ENCODE measurements around the gene NFIB.

NFIB gene

DNA sequence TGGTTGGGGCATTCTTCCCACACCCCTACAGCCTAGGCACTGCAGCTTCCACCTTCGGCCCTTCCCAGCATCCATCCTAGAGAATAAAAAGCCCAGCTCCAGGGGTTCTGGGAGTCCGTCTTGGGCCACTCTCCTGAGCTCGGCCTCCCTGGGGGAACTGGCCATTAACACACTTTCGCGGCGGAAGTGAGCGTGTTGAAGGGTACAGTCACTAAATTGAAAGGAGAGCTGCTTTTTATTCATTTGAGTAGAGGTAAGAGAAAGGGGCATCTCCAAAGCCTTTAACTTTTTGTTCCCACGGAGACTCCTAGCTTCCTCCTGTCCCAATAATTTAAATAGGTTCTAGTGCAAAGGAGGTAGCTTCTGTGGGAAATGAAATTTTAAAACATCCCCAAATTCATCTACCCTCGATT lies 31.0 kb upstream of the NFIB start:
- no peak for FAIRE-seq

DNA sequence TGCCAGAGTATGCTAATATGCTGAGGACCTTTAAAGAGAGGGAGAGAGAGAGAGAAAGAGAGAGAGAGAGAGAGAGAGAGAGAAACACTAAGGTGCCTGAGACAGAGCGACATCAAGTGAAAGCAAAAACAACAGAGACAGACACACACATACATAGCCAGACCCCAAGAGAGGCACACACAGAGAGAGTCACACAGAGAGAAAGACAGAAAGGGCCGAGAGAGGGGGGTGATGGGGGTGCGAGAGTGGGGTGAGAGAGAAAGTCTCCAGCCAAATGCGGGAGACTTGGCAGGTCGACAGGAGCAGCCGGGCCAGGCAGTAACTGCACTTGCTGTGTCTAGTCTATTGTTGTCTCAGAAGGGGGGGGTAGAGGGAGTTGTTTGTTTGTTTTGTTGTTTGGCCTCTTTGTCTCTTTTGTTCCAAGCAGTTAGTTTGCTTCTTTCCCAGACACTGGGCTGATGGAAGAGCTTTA lies 30.1 kb upstream of the NFIB start:
- FAIRE-seq: no peak

DNA sequence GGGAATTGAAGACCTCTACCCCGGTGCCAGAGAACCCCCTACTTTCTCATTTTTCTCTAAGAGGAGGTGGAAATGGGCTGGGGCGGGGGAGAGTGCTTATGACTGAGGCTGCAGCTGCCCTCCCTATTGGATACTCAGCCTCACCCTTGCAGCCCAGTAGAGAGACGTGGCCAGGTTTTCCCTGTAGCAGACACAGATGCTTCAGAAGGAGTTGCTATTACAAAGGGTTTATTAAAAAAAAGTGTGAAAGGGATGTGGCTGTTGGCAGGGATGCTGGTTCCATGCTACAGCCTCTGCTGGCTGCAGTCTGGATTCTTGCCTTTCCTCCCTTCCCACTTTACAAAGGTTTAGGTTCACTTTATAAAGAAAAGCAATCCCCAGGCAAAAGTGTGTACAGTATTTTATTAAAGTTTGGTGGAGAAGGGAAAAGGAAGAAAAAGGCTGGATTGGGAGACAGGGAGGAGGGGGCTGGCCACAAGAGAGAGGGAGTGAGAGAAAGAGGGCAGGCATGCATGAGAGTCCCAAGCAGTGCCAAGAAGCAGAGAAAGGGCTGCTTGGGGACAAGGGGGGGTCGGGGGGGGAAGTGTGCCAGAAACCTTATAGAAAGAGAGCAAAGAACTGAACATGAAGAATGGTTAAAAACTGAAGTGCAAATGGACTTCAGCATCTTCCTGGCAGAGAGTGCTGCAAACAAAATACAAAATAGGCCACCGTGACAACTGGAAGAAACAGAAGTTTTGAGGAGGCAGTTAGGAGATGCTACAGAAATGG lies 29.5 kb upstream of the NFIB start:
- no peak for FAIRE-seq

DNA sequence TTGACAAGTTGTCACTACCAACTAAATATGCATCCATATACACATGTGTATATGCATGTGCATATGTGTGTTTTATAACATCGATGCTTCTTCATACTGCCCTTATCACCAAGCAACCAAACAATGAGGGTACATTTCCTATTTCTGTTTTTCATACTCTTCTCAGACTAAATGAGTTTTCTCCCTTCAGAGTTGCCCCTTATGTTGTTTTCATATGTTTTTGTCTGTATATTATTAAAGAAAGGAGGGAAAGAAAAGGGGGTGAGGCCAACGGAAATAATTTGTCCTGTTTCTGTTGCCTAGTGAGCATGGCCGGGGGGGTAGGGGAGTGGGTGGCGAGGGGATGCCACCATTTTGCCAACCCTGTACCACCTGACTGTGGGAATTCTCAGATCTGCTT lies 28.8 kb upstream of the NFIB start:
- no peak for FAIRE-seq

DNA sequence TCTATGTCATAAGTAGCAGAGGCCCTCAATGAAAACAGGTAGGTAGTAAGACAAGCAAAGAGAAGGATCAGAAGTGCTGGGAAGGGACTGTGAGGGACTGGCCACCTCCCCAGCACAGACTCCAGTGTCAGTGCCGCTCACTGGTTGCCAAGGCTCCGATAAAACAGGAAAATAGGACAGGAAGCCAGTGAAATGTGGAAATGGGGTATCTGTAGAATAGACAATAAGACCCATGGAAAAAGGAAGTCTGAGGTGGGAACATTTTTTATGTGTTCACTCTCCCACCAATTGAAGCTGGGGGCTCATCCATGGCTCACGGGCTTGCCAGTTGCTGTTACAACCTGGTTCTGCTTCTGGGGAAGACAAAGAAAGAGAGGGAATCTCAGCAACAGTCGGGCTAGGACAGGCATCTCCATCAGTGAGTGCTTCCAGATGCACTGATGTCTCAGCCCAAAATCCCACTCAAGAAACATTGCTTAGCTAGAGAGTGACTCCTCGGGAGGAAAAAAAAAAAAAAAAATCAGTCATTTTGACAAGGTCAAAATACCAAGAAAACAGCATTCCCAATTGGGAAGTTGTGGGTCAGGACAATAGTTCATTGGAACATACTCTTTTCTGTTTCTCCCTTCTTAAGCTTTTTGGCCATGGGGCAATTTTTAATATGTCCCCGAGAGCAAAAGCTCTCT lies 27.6 kb upstream of the NFIB start:
- no peak for FAIRE-seq

DNA sequence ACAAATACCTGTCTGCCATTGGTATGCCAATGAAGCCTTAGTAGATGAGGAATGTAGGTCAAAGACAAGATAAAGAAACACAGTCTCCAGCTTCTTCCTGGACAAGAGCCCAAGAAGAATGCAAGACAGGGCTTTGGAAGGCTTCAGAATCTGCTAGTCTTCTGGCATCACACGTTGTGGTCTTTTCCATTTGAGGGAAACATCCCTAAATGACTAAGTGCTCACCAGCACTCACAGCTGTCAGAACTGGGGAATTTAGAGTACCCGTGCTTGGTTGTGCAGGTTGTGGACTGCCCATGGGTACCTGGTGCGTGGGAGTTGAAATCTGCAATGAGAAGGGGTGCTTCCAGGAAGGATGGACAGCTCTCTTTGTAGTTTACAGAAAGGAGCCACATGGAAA lies 27.1 kb upstream of the NFIB start:
- no peak for FAIRE-seq

DNA sequence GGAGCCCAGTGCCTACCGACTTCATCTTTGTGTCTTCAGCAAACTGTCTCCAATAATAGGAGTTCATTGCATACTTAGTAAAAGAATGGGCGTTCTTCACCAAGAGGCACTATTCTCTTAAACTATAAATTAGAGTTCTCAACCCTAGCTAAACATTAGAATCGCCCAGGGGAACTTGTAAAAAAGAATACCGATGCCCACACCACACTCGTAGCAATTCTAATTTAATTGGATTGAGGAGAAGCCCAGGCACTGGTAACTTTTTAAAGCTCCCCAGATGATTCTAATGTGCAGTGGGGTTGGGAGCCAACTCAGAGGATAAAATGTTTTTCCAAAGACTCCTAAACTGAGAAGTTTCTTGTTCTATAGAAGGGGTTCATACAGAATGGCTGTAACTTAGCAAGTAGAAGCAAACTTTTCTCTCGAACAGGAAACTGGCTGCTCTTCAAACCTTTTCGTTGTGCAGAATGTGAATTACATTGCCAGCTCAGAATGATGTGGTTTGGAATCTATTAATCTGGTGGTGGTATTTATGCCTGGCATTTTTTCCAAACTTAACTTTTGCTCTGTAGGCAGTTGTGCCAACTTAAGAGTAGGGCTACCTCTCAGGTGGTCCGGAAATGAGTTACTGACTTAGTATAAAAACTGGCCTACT lies 26.4 kb upstream of the NFIB start:
- no peak for FAIRE-seq

- no peak for FAIRE-seq
These were observed 25.8 kb upstream of the NFIB start for GRCh38 chr9:14339746-14340145.

- no peak for FAIRE-seq
These were observed 23.7 kb upstream of the NFIB start for GRCh38 chr9:14337615-14338014.

DNA sequence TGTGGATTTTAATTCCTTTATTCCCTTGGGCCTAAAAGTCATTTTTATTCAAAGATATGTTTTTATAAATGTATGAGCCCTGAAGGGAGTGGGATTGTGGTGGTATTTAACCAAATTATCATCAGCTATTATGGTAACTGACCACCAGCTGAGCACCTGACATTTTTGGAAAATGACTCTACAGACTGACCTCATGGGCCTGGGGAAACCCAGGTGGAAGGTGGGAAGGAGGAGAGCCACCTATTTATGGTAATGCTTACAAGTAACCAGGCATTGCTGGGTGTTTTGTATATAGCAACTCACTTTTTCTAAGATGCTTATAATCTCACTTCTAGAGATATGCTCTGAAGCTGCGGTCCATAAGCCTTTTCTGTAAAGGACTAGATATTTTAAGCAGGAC lies 22.3 kb upstream of the NFIB start:
- no peak for FAIRE-seq

DNA sequence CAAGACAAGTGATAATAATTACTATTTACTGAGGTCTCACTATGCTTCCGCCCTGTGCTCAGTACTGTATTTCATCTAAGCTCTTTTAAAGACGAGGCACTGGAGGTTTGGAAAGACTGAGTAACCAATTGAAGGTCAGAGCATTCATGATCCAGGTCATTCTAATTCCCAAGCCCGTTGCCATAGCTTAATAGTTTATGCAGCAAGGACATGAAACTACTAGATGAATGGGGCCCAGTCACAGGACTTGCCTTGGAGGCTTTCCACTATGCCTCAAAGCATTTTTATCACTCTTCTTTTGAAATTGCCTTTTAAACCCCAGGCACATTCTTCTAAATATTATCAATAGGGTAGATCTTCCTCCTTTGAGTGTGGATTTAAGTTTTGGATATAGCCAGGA lies 17.2 kb upstream of the NFIB start:
- FAIRE-seq: no peak

DNA sequence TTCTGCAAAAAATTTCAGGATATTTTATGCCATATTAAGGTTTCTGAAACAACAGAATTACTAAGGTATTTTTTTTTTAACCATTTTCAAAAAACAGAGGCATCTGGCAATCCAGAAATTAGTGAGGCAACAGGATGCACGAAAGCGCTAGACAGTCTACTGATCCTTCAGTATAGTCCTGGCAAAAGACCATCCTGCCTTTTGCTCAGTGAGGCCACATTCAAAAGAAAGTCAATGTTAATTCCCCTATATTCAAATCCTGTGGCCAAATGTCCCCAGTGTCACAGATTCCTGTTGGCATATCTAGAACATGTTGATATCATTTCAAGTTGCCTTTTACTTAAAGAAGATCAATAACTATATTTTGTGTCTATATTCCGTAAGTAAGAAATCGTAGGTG lies 13.1 kb upstream of the NFIB start:
- no peak for FAIRE-seq

GRCh38 chr9:14326264-14326826 lies 12.4 kb upstream of the NFIB start:
- FAIRE-seq: no peak

- no peak for FAIRE-seq
These were observed 11.2 kb upstream of the NFIB start for GRCh38 chr9:14325147-14325546.

- peak; percentile 5 for FAIRE-seq
These were observed 10.2 kb upstream of the NFIB start for GRCh38 chr9:14323985-14324650.

GRCh38 chr9:14323083-14323971 lies 9.4 kb upstream of the NFIB start:
- FAIRE-seq: peak; percentile 45

GRCh38 chr9:14322211-14323082 lies 8.5 kb upstream of the NFIB start:
- FAIRE-seq: no peak

DNA sequence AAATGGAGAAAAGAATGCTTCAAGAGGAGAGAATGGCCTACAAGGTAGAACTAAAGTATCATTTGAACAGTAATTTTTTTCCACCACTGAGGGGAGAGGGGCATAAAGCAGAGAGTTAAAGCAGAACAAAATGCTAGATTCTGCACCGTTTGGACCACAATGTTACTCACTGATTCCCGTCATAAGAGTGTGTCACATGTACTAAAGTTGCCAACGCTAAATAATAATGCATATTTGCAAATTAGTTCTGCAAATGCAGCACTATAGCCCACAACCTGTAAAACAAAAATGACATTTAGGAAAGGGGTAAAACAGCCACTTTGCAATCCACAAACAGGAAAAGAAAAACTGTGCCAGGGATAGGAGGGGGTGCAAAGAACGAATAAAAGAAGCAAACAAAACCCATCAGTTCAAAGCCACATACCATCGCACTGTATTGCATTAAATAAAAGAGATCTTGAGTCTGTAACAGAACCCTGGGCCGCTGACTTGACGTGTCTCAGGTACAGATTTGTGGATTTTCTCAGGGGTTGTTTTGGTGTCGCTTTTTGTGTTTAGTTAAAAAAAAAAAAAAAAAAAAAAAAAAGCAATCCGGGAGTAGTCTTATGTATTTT lies 7.7 kb upstream of the NFIB start:
- no peak for FAIRE-seq

DNA sequence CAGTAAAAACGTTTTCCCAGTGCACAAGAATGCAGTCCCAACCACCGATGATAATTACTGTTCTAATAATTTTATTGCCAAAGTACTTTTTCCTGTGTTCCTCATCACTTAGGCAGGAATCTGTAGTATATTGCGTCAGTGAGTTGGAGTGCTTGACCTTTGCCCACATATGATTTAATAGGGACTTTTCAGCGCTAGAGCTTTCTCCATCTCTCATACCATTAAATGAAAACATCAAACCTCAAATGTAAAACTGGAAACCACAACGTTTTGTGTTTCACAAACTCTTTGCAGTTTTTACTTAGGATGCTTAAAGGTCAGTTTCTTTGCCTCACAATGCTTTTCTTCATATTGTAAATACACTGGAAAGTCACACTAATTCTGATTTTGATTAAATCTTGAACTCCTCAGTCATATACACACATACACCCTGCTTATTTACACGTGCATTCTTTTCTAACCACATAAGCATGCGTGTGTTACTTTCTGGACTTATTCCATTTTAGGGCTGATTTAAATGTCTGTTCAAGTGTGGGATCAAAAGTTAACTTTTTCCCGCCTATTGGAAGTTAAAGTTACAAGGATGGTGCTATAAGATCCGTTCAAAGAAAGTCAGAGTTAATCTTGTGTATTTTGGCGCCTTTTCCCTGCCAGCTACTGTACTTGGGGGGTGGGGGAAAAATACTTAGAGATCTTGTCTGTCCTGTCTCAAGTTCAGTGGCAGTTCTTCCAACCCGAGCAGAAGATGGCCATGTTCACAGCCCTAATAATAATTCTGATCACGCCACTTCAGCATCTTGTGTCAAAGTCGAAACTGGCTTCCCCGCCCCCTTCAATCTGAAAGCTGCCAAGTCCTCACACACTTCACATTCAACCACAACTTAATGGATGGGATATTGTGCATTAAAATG lies 6.6 kb upstream of the NFIB start:
- no peak for FAIRE-seq
